Mesenchymal stem cell (in vitro differentiated cells and primary cell): Measurements from ENCODE around the gene RC3H2.

ENCODE experiments used
- DNase-seq: peaks from one replicate; pipeline ENCODE4 v3.0.0-alpha.2; 2013
- H2AFZ ChIP-seq: one replicate; pipeline ENCODE4 v1.6.1; 2013; ENCODE audit warnings: low read depth, mild to moderate bottlenecking, control low read depth, inconsistent platforms, low read length, moderate library complexity
- H2AK5ac ChIP-seq: 2 replicates; pipeline ENCODE4 v1.6.1; 2013; ENCODE audit warnings: low read length, moderate library complexity, mild to moderate bottlenecking, inconsistent platforms; ENCODE audit not compliant: severe bottlenecking
- H2BK120ac ChIP-seq: one replicate; pipeline ENCODE4 v1.6.1; 2013; ENCODE audit warnings: low read depth, mild to moderate bottlenecking, inconsistent platforms, low read length, moderate library complexity
- H2BK12ac ChIP-seq, 2 experiments: one replicate each; pipeline ENCODE4 v1.6.1; 2013; ENCODE audit warnings: inconsistent platforms in 2 of 2, low read length in 2 of 2, mild to moderate bottlenecking in 2 of 2, moderate library complexity in 2 of 2, control low read depth in 1 of 2
- H2BK15ac ChIP-seq: one replicate; pipeline ENCODE4 v1.6.1; 2013; ENCODE audit warnings: mild to moderate bottlenecking, low read depth, inconsistent platforms; ENCODE audit not compliant: poor library complexity, severe bottlenecking
- H2BK5ac ChIP-seq: 2 replicates; pipeline ENCODE4 v1.6.1; 2013; ENCODE audit warnings: low read depth, mild to moderate bottlenecking, low read length, control low read depth, inconsistent platforms; ENCODE audit not compliant: poor library complexity, severe bottlenecking
- H3K14ac ChIP-seq, 2 experiments: one replicate each; pipeline ENCODE4 v1.6.1; 2013; ENCODE audit warnings: inconsistent platforms in 2 of 2, low read length in 2 of 2, control low read depth in 1 of 2, mild to moderate bottlenecking in 1 of 2, moderate library complexity in 1 of 2
- H3K18ac ChIP-seq, 2 experiments: one replicate each; pipeline ENCODE4 v1.6.1; 2013; ENCODE audit warnings: inconsistent platforms in 2 of 2, low read length in 2 of 2, control low read depth in 1 of 2, low read depth in 1 of 2, mild to moderate bottlenecking in 1 of 2
- H3K23ac ChIP-seq, 2 experiments: one replicate each; pipeline ENCODE4 v1.6.1; 2013; ENCODE audit warnings: inconsistent platforms in 2 of 2, low read length in 2 of 2, mild to moderate bottlenecking in 2 of 2, moderate library complexity in 2 of 2, control low read depth in 1 of 2
- H3K27ac ChIP-seq: 2 replicates; pipeline ENCODE4 v1.5.1; 2013; ENCODE audit warnings: mild to moderate bottlenecking, moderate library complexity, low read length, control low read depth, inconsistent platforms; ENCODE audit not compliant: poor library complexity, severe bottlenecking
- H3K27me3 ChIP-seq, 2 experiments: 2 replicates each; pipeline versions ENCODE4 v1.6.1 to v1.7.0; 2013; ENCODE audit warnings: low read length in 2 of 2, mild to moderate bottlenecking in 2 of 2, moderate library complexity in 2 of 2, control low read depth in 1 of 2, inconsistent platforms in 1 of 2; ENCODE audit not compliant: control insufficient read depth in 1 of 2, insufficient read depth in 1 of 2
- H3K36me3 ChIP-seq, 2 experiments: 2 replicates each; pipeline versions ENCODE4 v1.6.1 to v1.7.0; 2013; ENCODE audit warnings: low read length in 2 of 2, control low read depth in 1 of 2, inconsistent platforms in 1 of 2, low read depth in 1 of 2, mild to moderate bottlenecking in 1 of 2; ENCODE audit not compliant: insufficient read depth in 2 of 2, control insufficient read depth in 1 of 2
- H3K4ac ChIP-seq, 2 experiments: one replicate each; pipeline ENCODE4 v1.6.1; 2013; ENCODE audit warnings: inconsistent platforms in 2 of 2, low read length in 2 of 2, mild to moderate bottlenecking in 2 of 2, moderate library complexity in 2 of 2, control low read depth in 1 of 2, low read depth in 1 of 2
- H3K4me1 ChIP-seq: 2 replicates; pipeline ENCODE4 v1.6.1; 2013; ENCODE audit warnings: low read depth, low read length, control low read depth; ENCODE audit not compliant: control insufficient read depth, insufficient read depth
- H3K4me2 ChIP-seq: 2 replicates; pipeline ENCODE4 v1.6.1; 2013; ENCODE audit warnings: low read length, mild to moderate bottlenecking, inconsistent platforms; ENCODE audit not compliant: poor library complexity, severe bottlenecking
- H3K4me3 ChIP-seq, 2 experiments: 2 replicates each; pipeline versions ENCODE4 v1.5.1 to v1.7.0; 2013; ENCODE audit warnings: low read length in 2 of 2, mild to moderate bottlenecking in 2 of 2, control low read depth in 1 of 2, low read depth in 1 of 2; ENCODE audit not compliant: insufficient read depth in 1 of 2
- H3K79me1 ChIP-seq: replicated peaks from 2 replicates; pipeline ENCODE4 v1.6.1; 2013; ENCODE audit warnings: mild to moderate bottlenecking, control low read depth, low read length, inconsistent platforms; ENCODE audit not compliant: poor library complexity, severe bottlenecking
- H3K9ac ChIP-seq: 2 replicates; pipeline ENCODE4 v1.7.0; 2013; ENCODE audit warnings: mild to moderate bottlenecking, low read length, moderate library complexity
- H3K9me3 ChIP-seq: 2 replicates; pipeline ENCODE4 v1.7.0; 2013; ENCODE audit warnings: mild to moderate bottlenecking, low read length; ENCODE audit not compliant: control insufficient read depth
- H4K8ac ChIP-seq: one replicate; pipeline ENCODE4 v1.6.1; 2013; ENCODE audit warnings: inconsistent platforms, mild to moderate bottlenecking, low read length, moderate library complexity
- H4K91ac ChIP-seq: one replicate; pipeline ENCODE4 v1.6.1; 2013; ENCODE audit warnings: mild to moderate bottlenecking, low read length, inconsistent platforms
- WGBS: methylation state at CpG from one replicate; pipeline ENCODE4 v1.1.7; 2013; ENCODE audit warnings: mixed read lengths; 5-methylcytosine and 5-hydroxymethylcytosine counted together

RC3H2 gene

DNA sequence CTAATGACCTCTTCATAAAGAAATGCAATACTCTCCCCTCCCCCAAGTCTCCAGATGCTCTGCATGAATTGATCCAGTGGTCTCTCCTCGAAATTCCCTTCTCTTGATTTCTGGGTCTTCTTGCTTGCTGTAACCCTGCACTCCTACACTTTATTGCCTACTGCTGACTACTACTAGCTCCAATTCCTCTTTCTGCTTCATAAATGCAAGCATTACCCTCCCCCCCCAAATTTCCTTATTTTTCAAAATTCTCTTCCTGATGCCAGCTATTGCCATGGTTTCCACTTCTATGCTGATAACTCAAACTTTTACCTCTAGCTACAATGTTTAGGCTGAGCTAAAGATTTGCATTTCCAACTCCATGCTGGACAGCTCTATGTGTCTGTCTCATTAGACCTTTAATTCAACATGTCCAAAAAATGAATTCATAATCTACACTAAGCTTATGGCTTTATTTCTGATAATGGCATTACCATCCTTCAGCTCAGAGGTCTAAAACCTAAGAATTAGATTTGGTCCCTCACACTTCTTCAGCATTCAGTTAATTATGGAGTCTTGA is 24.7 kb upstream of the RC3H2 start:
- H3K27ac ChIP-seq: no peak overlapping the region
- peaks cover 13% of the 10 kb centered on the region for H3K79me1 ChIP-seq
- H3K4me1 ChIP-seq: peaks cover 2% of the 10 kb centered on the region
- no peak overlapping the region for H3K4me2 ChIP-seq
- no peak overlapping the region for H3K4ac ChIP-seq
- DNase-seq: no peak
- no peak overlapping the region for H4K91ac ChIP-seq
- H3K27me3 ChIP-seq: no peaks in the 10 kb centered on the region
- H3K18ac ChIP-seq: no peak overlapping the region
- no peak overlapping the region for H2AK5ac ChIP-seq
- 76% methylated on average over 1 of the region's 1 CpG for WGBS
- no peak overlapping the region for H3K14ac ChIP-seq
- H2AFZ ChIP-seq: no peak overlapping the region
- H3K9me3 ChIP-seq: no peaks in the 10 kb centered on the region
- no peak overlapping the region for H3K23ac ChIP-seq
- H2BK12ac ChIP-seq: no peak overlapping the region
- peak overlapping the region; percentile 93 for H3K9ac ChIP-seq
- H2BK5ac ChIP-seq: no peak overlapping the region
- peak overlapping the region in 1 of 2 experiments; percentile 94 for H3K4me3 ChIP-seq
- peaks cover 0 to 3% of the 10 kb centered on the region in 2 experiments for H3K36me3 ChIP-seq
- H2BK120ac ChIP-seq: no peak overlapping the region
- H2BK15ac ChIP-seq: no peak overlapping the region
- H4K8ac ChIP-seq: no peak overlapping the region

DNA sequence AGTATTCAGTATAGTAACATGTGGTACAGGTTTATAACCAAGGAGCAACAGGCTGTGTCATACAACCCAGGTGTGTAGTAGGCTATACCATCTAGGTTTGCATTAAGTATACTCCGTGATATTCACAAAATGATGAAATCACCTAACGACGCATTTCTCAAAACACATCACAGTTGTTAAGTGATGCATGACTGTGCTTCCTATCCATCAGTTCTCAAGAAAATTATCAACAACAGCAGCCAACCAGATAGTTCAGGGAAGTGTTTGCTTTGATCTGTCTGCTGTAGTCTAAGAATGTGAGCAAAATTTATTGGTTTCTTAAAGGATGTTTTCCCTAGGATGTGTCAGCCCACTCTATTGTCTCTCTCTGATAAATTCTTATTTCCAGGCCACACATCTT is 18.8 kb upstream of the RC3H2 start:
- no peak overlapping the region for H3K27ac ChIP-seq
- H3K4ac ChIP-seq: no peak overlapping the region
- H3K27me3 ChIP-seq: no peaks in the 10 kb centered on the region
- H3K4me1 ChIP-seq: no peaks in the 10 kb centered on the region
- no peak overlapping the region for H4K8ac ChIP-seq
- H2BK120ac ChIP-seq: no peak overlapping the region
- no peak overlapping the region for H2BK15ac ChIP-seq
- H3K4me3 ChIP-seq: no peak overlapping the region
- no peak overlapping the region for H3K4me2 ChIP-seq
- peaks cover 18% of the 10 kb centered on the region for H3K79me1 ChIP-seq
- DNase-seq: no peak
- no peak overlapping the region for H2AFZ ChIP-seq
- 90% methylated on average over 3 of the region's 3 CpGs for WGBS
- H3K9ac ChIP-seq: no peak overlapping the region
- H2BK5ac ChIP-seq: no peak overlapping the region
- no peak overlapping the region for H2AK5ac ChIP-seq
- no peaks in the 10 kb centered on the region for H3K9me3 ChIP-seq
- H3K36me3 ChIP-seq: peaks cover 6 to 19% of the 10 kb centered on the region in 2 experiments
- H3K14ac ChIP-seq: no peak overlapping the region
- no peak overlapping the region for H3K18ac ChIP-seq
- no peak overlapping the region for H3K23ac ChIP-seq
- H2BK12ac ChIP-seq: no peak overlapping the region
- H4K91ac ChIP-seq: no peak overlapping the region

DNA sequence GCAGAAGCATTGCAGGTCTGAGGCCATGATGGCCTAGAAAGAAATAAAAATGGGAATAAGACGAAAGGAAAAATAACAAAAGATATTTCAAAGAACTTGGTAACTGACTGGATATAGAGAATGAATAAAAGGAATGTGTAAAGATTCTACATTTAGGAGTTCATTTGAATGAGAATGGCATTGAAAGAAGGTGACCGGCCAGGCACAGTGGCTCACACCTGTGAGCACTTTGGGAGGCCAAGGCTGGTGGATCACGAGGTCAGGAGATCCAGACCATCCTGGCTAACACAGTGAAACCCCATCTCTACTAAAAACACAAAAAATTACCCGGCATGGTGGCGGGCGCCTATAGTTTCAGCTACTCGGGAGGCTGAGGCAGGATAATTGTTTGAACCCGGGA is 17.6 kb upstream of the RC3H2 start:
- Histone ChIP-seq H4K91ac (no peak overlapping the region), H2BK12ac (no peak overlapping the region), H2BK15ac (no peak overlapping the region), H2AFZ (no peak overlapping the region), H3K27ac (no peak overlapping the region), H3K27me3 (no peaks in the 10 kb centered on the region), H3K79me1 (peaks cover 19% of the 10 kb centered on the region), H2AK5ac (no peak overlapping the region), H2BK120ac (no peak overlapping the region), H3K4me3 (no peak overlapping the region), H3K36me3 (peaks cover 6 to 30% of the 10 kb centered on the region in 2 experiments), H3K9me3 (no peaks in the 10 kb centered on the region), H2BK5ac (no peak overlapping the region), H3K4ac (no peak overlapping the region), H3K4me1 (no peaks in the 10 kb centered on the region), H3K18ac (no peak overlapping the region), H3K14ac (no peak overlapping the region), H4K8ac (no peak overlapping the region), H3K4me2 (no peak overlapping the region), H3K23ac (no peak overlapping the region), H3K9ac (no peak overlapping the region)
- WGBS: 97% methylated on average over 4 of the region's 8 CpGs
- DNase-seq: no peak

DNA sequence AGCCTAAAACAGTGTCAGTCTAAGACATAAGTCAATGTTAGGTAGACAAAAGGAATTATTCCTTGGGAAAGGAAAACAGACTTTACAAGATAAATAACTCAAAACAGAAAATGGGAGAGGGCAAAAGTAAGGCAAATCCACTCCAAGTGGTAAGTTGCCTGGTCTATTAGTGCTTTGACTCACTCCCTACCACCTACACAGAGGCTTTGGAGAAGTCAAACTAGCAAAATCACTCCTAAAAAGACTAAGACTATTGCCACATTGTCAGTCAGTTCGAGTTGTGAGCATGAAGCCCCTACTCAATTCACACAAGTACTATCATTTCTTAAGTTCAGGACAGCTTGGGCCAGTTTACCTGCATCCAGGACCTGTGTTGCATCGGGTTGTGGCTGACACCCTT is 13.2 kb upstream of the RC3H2 start:
- H3K36me3 ChIP-seq: peaks cover 0 to 30% of the 10 kb centered on the region in 2 experiments
- H3K14ac ChIP-seq: no peak overlapping the region
- DNase-seq: no peak
- no peak overlapping the region for H2BK120ac ChIP-seq
- 87% methylated on average over 2 of the region's 2 CpGs for WGBS
- H3K9me3 ChIP-seq: no peaks in the 10 kb centered on the region
- no peak overlapping the region for H2BK12ac ChIP-seq
- no peak overlapping the region for H2AFZ ChIP-seq
- no peak overlapping the region for H3K4me2 ChIP-seq
- H3K9ac ChIP-seq: no peak overlapping the region
- H3K23ac ChIP-seq: no peak overlapping the region
- H3K4me3 ChIP-seq: no peak overlapping the region
- H2BK15ac ChIP-seq: no peak overlapping the region
- no peak overlapping the region for H4K8ac ChIP-seq
- no peak overlapping the region for H3K27ac ChIP-seq
- no peak overlapping the region for H4K91ac ChIP-seq
- H3K18ac ChIP-seq: no peak overlapping the region
- H3K4me1 ChIP-seq: no peaks in the 10 kb centered on the region
- H3K79me1 ChIP-seq: peaks cover 22% of the 10 kb centered on the region
- no peaks in the 10 kb centered on the region for H3K27me3 ChIP-seq
- no peak overlapping the region for H3K4ac ChIP-seq
- no peak overlapping the region for H2BK5ac ChIP-seq
- no peak overlapping the region for H2AK5ac ChIP-seq
